Activated CD4-positive, alpha-beta T cell treated with anti-CD3 and anti-CD28 coated beads, Interleukin-2, Interleukin-6, amounts not matched to agents 100 ng/mL and 50 ng/mL, durations not matched to agents 16 hours and 8 hours (primary cell): ENCODE results near the gene GPR152.
A peak's percentile ranks its signal among the peaks of the same experiment; 100 is the strongest.

ENCODE experiments used
- DNase-seq: peaks from one replicate; pipeline ENCODE4 v3.0.0-alpha.2; 2020

GPR152 gene

GRCh38 chr11:67463680-67464410 is 11.3 kb upstream of the GPR152 start:
- DNase-seq = no peak

GRCh38 chr11:67463186-67463585 is 10.7 kb upstream of the GPR152 start:
- DNase-seq = no peak

GRCh38 chr11:67458266-67458665 is 5.7 kb upstream of the GPR152 start:
- no peak for DNase-seq

- no peak for DNase-seq
These were observed 4.9 kb upstream of the GPR152 start for GRCh38 chr11:67457453-67457852.

GRCh38 chr11:67456068-67456705 is 3.7 kb upstream of the GPR152 start:
- DNase-seq = no peak

DNA sequence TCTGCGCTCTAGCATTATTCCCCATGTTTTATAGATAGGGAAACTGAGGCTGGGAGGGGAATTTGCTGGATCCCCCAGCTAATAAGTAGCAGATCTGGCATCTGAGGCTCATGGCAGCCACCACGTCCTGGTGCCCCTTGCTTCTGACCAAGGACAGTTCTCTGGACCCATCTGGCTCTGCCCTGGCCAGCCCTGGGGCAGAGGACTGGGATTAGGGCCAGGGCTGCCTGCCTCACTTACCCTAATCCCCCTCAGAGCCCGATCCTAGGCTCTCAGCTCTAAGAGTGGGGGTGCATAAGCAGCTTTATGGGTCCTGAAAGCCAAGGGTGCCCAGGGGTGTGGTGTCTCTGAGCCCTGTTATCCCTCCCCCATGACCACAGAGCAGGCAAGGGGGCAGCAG is 2.5 kb upstream of the GPR152 start, which contains the start of gene CABP4:
TSS of gene CABP4 (plus strand) at position 301 of the 400 bp plus-strand sequence. CDS start at position 371, 70 bp downstream.
- DNase-seq = no peak

GRCh38 chr11:67453816-67454732 is 1.5 kb upstream of the GPR152 start:
- DNase-seq = no peak

- no peak for DNase-seq
These were observed 912 bp downstream of the GPR152 start for GRCh38 chr11:67451658-67451976.

- DNase-seq = no peak
These were observed 1.5 kb downstream of the GPR152 start for GRCh38 chr11:67450796-67451657.

GRCh38 chr11:67449116-67449844 is 3.2 kb downstream of the GPR152 start:
- no peak for DNase-seq

GRCh38 chr11:67448220-67448609 is 4.3 kb downstream of the GPR152 start:
- DNase-seq = no peak

GRCh38 chr11:67445515-67445914 is 7.0 kb downstream of the GPR152 start:
- DNase-seq = no peak

- no peak for DNase-seq
These were observed 9.8 kb downstream of the GPR152 start for GRCh38 chr11:67442504-67443404.

- DNase-seq = no peak
These were observed 10.7 kb downstream of the GPR152 start for GRCh38 chr11:67441731-67442351.

DNA sequence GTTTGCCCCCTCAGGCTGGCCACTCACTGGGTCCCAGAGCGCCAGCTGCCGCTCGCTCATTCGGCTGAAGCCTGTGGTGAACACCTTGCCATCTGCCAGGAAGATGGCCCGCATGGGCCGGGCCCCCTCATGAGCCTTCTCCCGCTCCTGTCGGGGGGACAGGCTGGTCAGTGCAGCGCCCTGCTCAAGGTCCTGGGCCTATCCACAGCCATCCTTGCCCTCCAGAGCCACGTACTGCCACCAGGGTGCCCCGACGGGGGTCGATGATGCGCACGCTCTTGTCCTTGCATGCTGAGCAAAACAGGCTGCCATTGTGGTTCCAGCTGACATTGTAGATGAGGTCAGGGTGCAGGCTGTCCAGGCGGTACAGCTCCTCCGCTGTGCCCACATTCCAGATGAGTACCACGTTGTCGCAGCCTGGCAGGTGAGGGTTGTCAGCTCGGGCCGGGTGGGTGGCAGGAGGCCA is 11.4 kb downstream of the GPR152 start:
- no peak for DNase-seq

- peak; percentile 58 for DNase-seq
These were observed 12.1 kb downstream of the GPR152 start for GRCh38 chr11:67440229-67441097.

GRCh38 chr11:67439321-67440228 is 13.0 kb downstream of the GPR152 start:
- peak; percentile 59 for DNase-seq
